A549 (cell line): ENCODE results near the gene TEX36. TPM values are rescaled to one million over a fixed set of nuclear protein-coding genes. Genes with fewer than 3 reads are reported as not detected.

Source experiments
- ATAC-seq, 2 experiments: fragments of 200-7000 bp in 1 of 2; fragments of >200 bp in 1 of 2; cut with Nextera tagmentation in 1 of 2; cut with Tn5 transposase in 1 of 2; 3 replicates each; pipeline versions ENCODE4 v1.8.0 to v1.9.1; 2018 to 2020; ENCODE audit warnings: mild to moderate bottlenecking in 1 of 2, moderate library complexity in 1 of 2
- CTCF ChIA-PET: fragments of 300-600 bp; sonication (Branson Sonifier 250); formaldehyde crosslinking; extraction: SDS; loops from one replicate; lab custom pipeline; 2021; ENCODE audit warnings: antibody characterized with exemption, inconsistent platforms; lab: Yijun Ruan, JAX
- POLR2A ChIA-PET: fragments of 350-600 bp; formaldehyde crosslinking; extraction: SDS; loops from one replicate; lab custom pipeline; 2021; ENCODE audit warnings: antibody characterized with exemption, inconsistent platforms; lab: Yijun Ruan, JAX
- DNase-seq, 2 experiments: peaks; one replicate each; pipeline versions ENCODE4 v3.0.0 to v3.0.0-alpha.2; 2011 to 2016; ENCODE audit warnings: low read depth in 1 of 2, low spot score in 1 of 2
- FAIRE-seq: peaks from 2 replicates; lab custom pipeline; 2011; peaks lifted over from hg19 to GRCh38; lab: Jason Lieb, UNC
- H3K27ac ChIP-seq, 2 experiments: fragments of >200 bp; sonication (Bioruptor Twin); formaldehyde crosslinking; 3 replicates each; pipeline ENCODE4 v1.5.1; 2016 to 2017
- H3K4me1 ChIP-seq: fragments of >200 bp; sonication (Bioruptor Twin); formaldehyde crosslinking; 3 replicates; pipeline ENCODE4 v1.6.1; 2016
- H3K4me2 ChIP-seq: fragments of >200 bp; sonication (Bioruptor Twin); formaldehyde crosslinking; 3 replicates; pipeline ENCODE4 v1.6.1; 2016
- H3K4me3 ChIP-seq: fragments of >200 bp; sonication (Bioruptor Twin); formaldehyde crosslinking; 3 replicates; pipeline ENCODE4 v1.5.1; 2016
- H3K9me3 ChIP-seq: fragments of >200 bp; sonication (Bioruptor Twin); formaldehyde crosslinking; 3 replicates; pipeline ENCODE4 v1.6.1; 2016
- ATOH8 ChIP-seq: fragments of 250-450 bp; sonication (Bioruptor Pico); IDR thresholded peaks from 2 replicates; pipeline ENCODE4 v1.5.0; 2020; ENCODE audit warnings: low read depth, mild to moderate bottlenecking, moderate library complexity
- CBX8 ChIP-seq: fragments of 200-600 bp; sonication (generic); IDR thresholded peaks from 2 replicates; pipeline ENCODE4 v1.6.1; 2016
- CHD2 ChIP-seq: fragments of 150-350 bp; IDR thresholded peaks from 2 replicates; pipeline ENCODE4 v1.6.1; 2014; ENCODE audit warnings: low read length; ENCODE audit not compliant: partially characterized antibody
- CTCF ChIP-seq: fragments of >200 bp; sonication (Bioruptor Twin); formaldehyde crosslinking; IDR thresholded peaks from 3 replicates; pipeline ENCODE4 v1.5.1; 2016
- EHF ChIP-seq: fragments of 250-450 bp; sonication (Bioruptor Pico); IDR thresholded peaks from 2 replicates; pipeline ENCODE4 v1.5.0; 2020; ENCODE audit warnings: mild to moderate bottlenecking
- ELK1 ChIP-seq: fragments of 150-350 bp; IDR thresholded peaks from 2 replicates; pipeline ENCODE4 v1.6.1; 2014; ENCODE audit warnings: low read depth, mild to moderate bottlenecking, low read length
- EP300 ChIP-seq, 2 experiments: fragments of >200 bp; sonication (Bioruptor Twin); formaldehyde crosslinking; IDR thresholded peaks; 2 replicates in 1 of 2; 3 replicates in 1 of 2; pipeline ENCODE4 v1.6.1; 2016 to 2017
- ESRRA ChIP-seq: fragments of 150-350 bp; IDR thresholded peaks from 2 replicates; pipeline ENCODE4 v1.6.1; 2014; ENCODE audit warnings: mild to moderate bottlenecking, low read length, borderline replicate concordance
- FOSB ChIP-seq: fragments of 250-450 bp; sonication (Bioruptor Pico); IDR thresholded peaks from 2 replicates; pipeline ENCODE4 v1.5.0; 2020; ENCODE audit warnings: mild to moderate bottlenecking, moderate library complexity
- GATA3 ChIP-seq: IDR thresholded peaks from 2 replicates; pipeline ENCODE4 v1.6.1; 2012; ENCODE audit warnings: borderline replicate concordance
- HDAC2 ChIP-seq: fragments of 200-600 bp; sonication (generic); IDR thresholded peaks from 2 replicates; pipeline ENCODE4 v1.6.1; 2016
- HMGXB4 ChIP-seq: fragments of 250-450 bp; sonication (Bioruptor Pico); IDR thresholded peaks from 2 replicates; pipeline ENCODE4 v1.5.0; 2021; ENCODE audit warnings: mild to moderate bottlenecking, moderate library complexity, borderline replicate concordance
- HOXA7 ChIP-seq: fragments of 250-450 bp; sonication (Bioruptor Pico); IDR thresholded peaks from 2 replicates; pipeline ENCODE4 v1.5.0; 2020; ENCODE audit warnings: mild to moderate bottlenecking, moderate library complexity
- HOXB5 ChIP-seq: fragments of 250-450 bp; sonication (Bioruptor Pico); IDR thresholded peaks from 2 replicates; pipeline ENCODE4 v1.5.0; 2020; ENCODE audit warnings: mild to moderate bottlenecking, moderate library complexity
- JUN ChIP-seq, 2 experiments: fragments of >200 bp; sonication (Bioruptor Twin); formaldehyde crosslinking; IDR thresholded peaks; 2 replicates in 1 of 2; 3 replicates in 1 of 2; pipeline ENCODE4 v1.6.1; 2016 to 2017
- JUNB ChIP-seq: fragments of >200 bp; sonication (Bioruptor Twin); formaldehyde crosslinking; IDR thresholded peaks from 2 replicates; pipeline ENCODE4 v1.6.1; 2016
- KDM1A ChIP-seq: fragments of 200-600 bp; sonication (generic); IDR thresholded peaks from 2 replicates; pipeline ENCODE4 v1.6.1; 2016; ENCODE audit warnings: low read depth, mild to moderate bottlenecking
- MAFK ChIP-seq: fragments of 450-650 bp; IDR thresholded peaks from 2 replicates; pipeline ENCODE4 v1.6.1; 2014; ENCODE audit not compliant: partially characterized antibody
- MAX ChIP-seq: IDR thresholded peaks from 2 replicates; pipeline ENCODE4 v1.6.1; 2012
- MAZ ChIP-seq: fragments of 150-350 bp; IDR thresholded peaks from 2 replicates; pipeline ENCODE4 v1.6.1; 2014; ENCODE audit warnings: antibody characterized with exemption, low read depth, low read length, borderline replicate concordance
- NR3C1 ChIP-seq: fragments of >200 bp; sonication (Bioruptor Twin); formaldehyde crosslinking; IDR thresholded peaks from 3 replicates; pipeline ENCODE4 v1.6.1; 2017
- POLR2A ChIP-seq: IDR thresholded peaks from 2 replicates; pipeline ENCODE4 v1.6.1; 2012; ENCODE audit warnings: mild to moderate bottlenecking, low read length
- RAD21 ChIP-seq, 2 experiments: fragments of >200 bp in 1 of 2; sonication (Bioruptor Twin) in 1 of 2; formaldehyde crosslinking in 1 of 2; IDR thresholded peaks in 1 of 2; conservative IDR thresholded peaks in 1 of 2; 2 replicates in 1 of 2; 3 replicates in 1 of 2; pipeline ENCODE4 v1.6.1; 2012 to 2018; ENCODE audit warnings: inconsistent platforms in 1 of 2
- RCOR1 ChIP-seq: fragments of 150-350 bp; IDR thresholded peaks from 2 replicates; pipeline ENCODE4 v1.6.1; 2014; ENCODE audit warnings: antibody characterized with exemption, low read length, low read depth
- RNF2 ChIP-seq: fragments of 200-600 bp; sonication (generic); IDR thresholded peaks from 2 replicates; pipeline ENCODE4 v1.6.1; 2016; ENCODE audit warnings: low read depth, mild to moderate bottlenecking, antibody characterized with exemption, moderate library complexity, borderline replicate concordance
- SMC3 ChIP-seq: fragments of >200 bp; sonication (Bioruptor Twin); formaldehyde crosslinking; IDR thresholded peaks from 3 replicates; pipeline ENCODE4 v1.6.1; 2018; ENCODE audit warnings: inconsistent platforms
- TP53 ChIP-seq: fragments of 250-450 bp; sonication (Bioruptor Pico); IDR thresholded peaks from 2 replicates; pipeline ENCODE4 v1.5.0; 2021; ENCODE audit warnings: mild to moderate bottlenecking, moderate library complexity
- USF2 ChIP-seq: fragments of 450-650 bp; IDR thresholded peaks from 2 replicates; pipeline ENCODE4 v1.6.1; 2014; ENCODE audit warnings: antibody characterized with exemption
- ZFP36 ChIP-seq: fragments of 450-650 bp; IDR thresholded peaks from 2 replicates; pipeline ENCODE4 v1.6.1; 2014; ENCODE audit warnings: borderline replicate concordance; ENCODE audit not compliant: partially characterized antibody
- ZNF302 ChIP-seq: fragments of 250-450 bp; sonication (Bioruptor Pico); IDR thresholded peaks from 2 replicates; pipeline ENCODE4 v1.9.0; 2021; ENCODE audit warnings: inconsistent platforms, mild to moderate bottlenecking, moderate library complexity
- ZSCAN20 ChIP-seq: fragments of 250-450 bp; sonication (Bioruptor Pico); IDR thresholded peaks from 2 replicates; pipeline ENCODE4 v1.8.0; 2022; ENCODE audit warnings: mild to moderate bottlenecking, moderate library complexity
- WGBS: methylation state at CpG from one replicate; pipeline ENCODE4 v1.1.6; 2017; ENCODE audit errors: missing lambda C conversion rate; 5-methylcytosine and 5-hydroxymethylcytosine counted together
- polyA plus RNA-seq, 4 experiments: library from polyadenylated mRNA; depleted of rRNA in 3 of 4; stranded (reverse); fragments of >200 nt; fragmentation: RNase III in 1 of 4; extraction: RNeasy Plus Mini Kit Qiagen cat#74134 plus additional on column Dnase treatment in 1 of 4; gene quantifications; 2 replicates in 3 of 4; 3 replicates in 1 of 4; pipeline ENCODE4 v1.2.3, GENCODE V29; 2011 to 2017

TEX36 gene
- polyA plus RNA-seq, 2 of the 4 experiments (the other 2 are of a cell fraction): not detected

- DNase-seq: no peak
- WGBS: 46% methylated on average over 5 of the region's 5 CpGs
- POLR2A ChIA-PET: no interaction called here
- H3K27ac ChIP-seq: no peak overlapping the region
- TF ChIP-seq FOSB (CRISPR knock-in tag): no peak
- TF ChIP-seq ZNF302: no peak
- TF ChIP-seq RAD21 (conservative IDR thresholded peaks at IDR 0.05 in 1 of 2, IDR thresholded peaks at IDR 0.05 in 1 of 2): no peak
- no peak for TF ChIP-seq NR3C1
- TF ChIP-seq CBX8: no peak
- no peak for TF ChIP-seq RNF2
- no peak for TF ChIP-seq ATOH8 (CRISPR knock-in tag)
- no peak for TF ChIP-seq HMGXB4
- TF ChIP-seq GATA3: no peak
- TF ChIP-seq ZSCAN20 (CRISPR knock-in tag): no peak
- TF ChIP-seq JUN (IDR thresholded peaks at IDR 0.05): no peak
- TF ChIP-seq HOXA7: no peak
- TF ChIP-seq JUNB: no peak
- TF ChIP-seq USF2: no peak
- no peak for TF ChIP-seq HDAC2
- no peak for TF ChIP-seq RCOR1
- TF ChIP-seq, all 56 proteins: peak for 0
- no peak overlapping the region for H3K4me2 ChIP-seq
- H3K9me3 ChIP-seq: no peaks in the 10 kb centered on the region
- no peak overlapping the region for H3K4me3 ChIP-seq
- ATAC-seq (peak in 1 of 2 experiments; percentile 42; a peak in 2 of 6 replicates), FAIRE-seq (no peak)
- CTCF ChIA-PET: interaction anchor here (2.7 kb wide), 1 partner anchor 584 kb away, joined by 7 read pairs; no protein-coding TSS in a partner anchor
- no peaks in the 10 kb centered on the region for H3K4me1 ChIP-seq
Observed at GRCh38 chr10:125631806-125632205, 51.2 kb downstream of the TEX36 start.

- FAIRE-seq: peak; percentile 77
- peak; percentile 66 to 72 for DNase-seq
- ChIA-PET CTCF (interaction anchor here (0.6 to 2.7 kb wide), 15 partner anchors 9 to 821 kb away, joined by 3 to 11 read pairs (median 3); no protein-coding TSS in a partner anchor), POLR2A (interaction anchor here (0.6 kb wide), 1 partner anchor 469 kb away, joined by 7 read pairs; the partner anchor contains the start of gene CTBP2)
- ATAC-seq: peak; percentile 68 to 92; a peak in 5 of 6 replicates
- no peak overlapping the region for H3K4me2 ChIP-seq
- no peaks in the 10 kb centered on the region for H3K9me3 ChIP-seq
- H3K4me3 ChIP-seq: no peak overlapping the region
- H3K4me1 ChIP-seq: no peaks in the 10 kb centered on the region
- WGBS: 28% methylated on average over 3 of the region's 3 CpGs
- TF ChIP-seq TP53 (CRISPR knock-in tag): no peak
- no peak for TF ChIP-seq ESRRA
- no peak for TF ChIP-seq NR3C1
- no peak for TF ChIP-seq MAZ
- no peak for TF ChIP-seq ELK1
- TF ChIP-seq CBX8: no peak
- TF ChIP-seq KDM1A: no peak
- peak; percentile 67 for TF ChIP-seq RAD21 (conservative IDR thresholded peaks at IDR 0.05 in 1 of 2, IDR thresholded peaks at IDR 0.05 in 1 of 2)
- TF ChIP-seq HOXB5 (CRISPR knock-in tag): no peak
- TF ChIP-seq JUNB: no peak
- no peak for TF ChIP-seq CHD2
- TF ChIP-seq ZFP36: no peak
- no peak for TF ChIP-seq ZNF302
- no peak for TF ChIP-seq POLR2A
- peak; percentile 62 for TF ChIP-seq CTCF
- TF ChIP-seq EP300 (IDR thresholded peaks at IDR 0.05): no peak
- no peak for TF ChIP-seq ATOH8 (CRISPR knock-in tag)
- TF ChIP-seq EHF (CRISPR knock-in tag): no peak
- no peak for TF ChIP-seq MAFK
- no peak for TF ChIP-seq MAX
- peak; percentile 70 for TF ChIP-seq SMC3
- H3K27ac ChIP-seq: no peak overlapping the region
Observed at GRCh38 chr10:125629758-125630376, 53.1 kb downstream of the TEX36 start.
